ENCODE results near the gene CENPV. TPM values are rescaled to one million over a fixed set of nuclear protein-coding genes. Genes with fewer than 3 reads are reported as not detected.

The CENPV gene
- total and polyA plus RNA-seq, 2 donors (not counting 3 experiments of a cell fraction or from before 2014, with no cell fraction given), result 38.2 to 41.6 TPM

GRCh38 chr17:16314859-16315258, 38.4 kb downstream of the CENPV start:
- DNase-seq (ENCODE audit: low read depth, low spot score), result no peak
- TF ChIP-seq MYC (IDR thresholded peaks at IDR 0.05; ENCODE audit: low read depth, low read length) (no peak), POLR2AphosphoS5 (IDR thresholded peaks at IDR 0.05; ENCODE audit: insufficient read depth, low read depth, low read length) (no peak)
- TF ChIP-seq, protein P1, sequence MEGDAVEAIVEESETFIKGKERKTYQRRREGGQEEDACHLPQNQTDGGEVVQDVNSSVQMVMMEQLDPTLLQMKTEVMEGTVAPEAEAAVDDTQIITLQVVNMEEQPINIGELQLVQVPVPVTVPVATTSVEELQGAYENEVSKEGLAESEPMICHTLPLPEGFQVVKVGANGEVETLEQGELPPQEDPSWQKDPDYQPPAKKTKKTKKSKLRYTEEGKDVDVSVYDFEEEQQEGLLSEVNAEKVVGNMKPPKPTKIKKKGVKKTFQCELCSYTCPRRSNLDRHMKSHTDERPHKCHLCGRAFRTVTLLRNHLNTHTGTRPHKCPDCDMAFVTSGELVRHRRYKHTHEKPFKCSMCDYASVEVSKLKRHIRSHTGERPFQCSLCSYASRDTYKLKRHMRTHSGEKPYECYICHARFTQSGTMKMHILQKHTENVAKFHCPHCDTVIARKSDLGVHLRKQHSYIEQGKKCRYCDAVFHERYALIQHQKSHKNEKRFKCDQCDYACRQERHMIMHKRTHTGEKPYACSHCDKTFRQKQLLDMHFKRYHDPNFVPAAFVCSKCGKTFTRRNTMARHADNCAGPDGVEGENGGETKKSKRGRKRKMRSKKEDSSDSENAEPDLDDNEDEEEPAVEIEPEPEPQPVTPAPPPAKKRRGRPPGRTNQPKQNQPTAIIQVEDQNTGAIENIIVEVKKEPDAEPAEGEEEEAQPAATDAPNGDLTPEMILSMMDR (IDR thresholded peaks at IDR 0.05; ENCODE audit: extremely low read depth in 1 of 2, insufficient read depth in 1 of 2, low read depth in 1 of 2, low read length in 2 of 2), result no peak
- intact Hi-C loops (cut with micrococcal nuclease), result no loop called here
- CTCF ChIA-PET, result interaction anchor here (1.2 to 3.4 kb wide), 3 partner anchors 9 to 10 kb away, joined by 3 to 10 read pairs (median 3); no protein-coding TSS in a partner anchor
- H3K27ac ChIP-seq (ENCODE audit: insufficient read depth, low read depth, low read length), result no peak overlapping the region
- no peaks in the 10 kb centered on the region for H3K27me3 ChIP-seq (ENCODE audit: control insufficient read depth in 2 of 2, insufficient read depth in 2 of 2, low read length in 2 of 2)
- no peaks in the 10 kb centered on the region for H3K9me1 ChIP-seq (replicated peaks; ENCODE audit: control insufficient read depth, extremely low read depth, insufficient read depth, low read length)
- no peaks in the 10 kb centered on the region for H3K9me3 ChIP-seq (replicated peaks; ENCODE audit: control insufficient read depth, insufficient read depth, low read length)
- no peaks in the 10 kb centered on the region for H3K79me2 ChIP-seq (ENCODE audit: control insufficient read depth, insufficient read depth, low read length)
- dilution Hi-C loops (cut with MboI; ENCODE audit: extremely low pct_ligation_motif_present, low sequenced_read_pairs), result no loop called here
- no peak overlapping the region for H3K9ac ChIP-seq (replicated peaks; ENCODE audit: extremely low read depth, insufficient read depth, low read length)
- no peak overlapping the region for H3K4me3 ChIP-seq (replicated peaks in 1 of 3; ENCODE audit: insufficient read depth in 1 of 3, low read depth in 1 of 3, low read length in 3 of 3)
- POLR2A ChIA-PET, result no interaction called here
- FAIRE-seq, result no peak
- H2AFZ ChIP-seq (ENCODE audit: low read depth, low read length), result no peak overlapping the region
- BruUV-seq (replicated peaks), result no TSS peak
- H3K4me1 ChIP-seq (ENCODE audit: control insufficient read depth, extremely low read depth, insufficient read depth, low read length), result no peaks in the 10 kb centered on the region
- H3K36me3 ChIP-seq (ENCODE audit: control insufficient read depth in 2 of 2, extremely low read depth in 1 of 2, insufficient read depth in 2 of 2, low read length in 2 of 2), result no peaks in the 10 kb centered on the region
- no peak overlapping the region for H3K4me2 ChIP-seq (ENCODE audit: insufficient read depth, low read length)
- no peaks in the 10 kb centered on the region for H4K20me1 ChIP-seq (replicated peaks; ENCODE audit: control insufficient read depth, extremely low read depth, insufficient read depth, low read length)

GRCh38 chr17:16314189-16314588, 39.1 kb downstream of the CENPV start:
- Histone ChIP-seq H4K20me1 (replicated peaks; ENCODE audit: control insufficient read depth, extremely low read depth, insufficient read depth, low read length) (no peaks in the 10 kb centered on the region), H3K4me2 (ENCODE audit: insufficient read depth, low read length) (no peak overlapping the region), H3K4me1 (ENCODE audit: control insufficient read depth, extremely low read depth, insufficient read depth, low read length) (no peaks in the 10 kb centered on the region), H3K9ac (replicated peaks; ENCODE audit: extremely low read depth, insufficient read depth, low read length) (no peak overlapping the region), H3K9me3 (replicated peaks; ENCODE audit: control insufficient read depth, insufficient read depth, low read length) (no peaks in the 10 kb centered on the region), H3K4me3 (replicated peaks in 1 of 3; ENCODE audit: insufficient read depth in 1 of 3, low read depth in 1 of 3, low read length in 3 of 3) (no peak overlapping the region), H3K79me2 (ENCODE audit: control insufficient read depth, insufficient read depth, low read length) (no peaks in the 10 kb centered on the region), H2AFZ (ENCODE audit: low read depth, low read length) (no peak overlapping the region), H3K36me3 (ENCODE audit: control insufficient read depth in 2 of 2, extremely low read depth in 1 of 2, insufficient read depth in 2 of 2, low read length in 2 of 2) (no peaks in the 10 kb centered on the region), H3K27me3 (ENCODE audit: control insufficient read depth in 2 of 2, insufficient read depth in 2 of 2, low read length in 2 of 2) (no peaks in the 10 kb centered on the region), H3K9me1 (replicated peaks; ENCODE audit: control insufficient read depth, extremely low read depth, insufficient read depth, low read length) (no peaks in the 10 kb centered on the region), H3K27ac (ENCODE audit: insufficient read depth, low read depth, low read length) (no peak overlapping the region)
- no TSS peak for BruUV-seq (replicated peaks)
- TF ChIP-seq, protein P2, sequence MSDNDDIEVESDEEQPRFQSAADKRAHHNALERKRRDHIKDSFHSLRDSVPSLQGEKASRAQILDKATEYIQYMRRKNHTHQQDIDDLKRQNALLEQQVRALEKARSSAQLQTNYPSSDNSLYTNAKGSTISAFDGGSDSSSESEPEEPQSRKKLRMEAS (IDR thresholded peaks at IDR 0.05; ENCODE audit: insufficient read depth, insufficient read length), result no peak
- TF ChIP-seq, protein P1 (IDR thresholded peaks at IDR 0.05; ENCODE audit: extremely low read depth in 1 of 2, insufficient read depth in 1 of 2, low read depth in 1 of 2, low read length in 2 of 2), result no peak
- POLR2A ChIA-PET, result no interaction called here
- DNase-seq (ENCODE audit: low read depth, low spot score), result no peak
- dilution Hi-C loops (cut with MboI; ENCODE audit: extremely low pct_ligation_motif_present, low sequenced_read_pairs), result no loop called here
- FAIRE-seq, result no peak
- CTCF ChIA-PET, result interaction anchor here (1.7 to 3.4 kb wide), 2 partner anchors 9 to 39 kb away, joined by 6 to 10 read pairs; partner anchors contain the start of gene CENPV
- intact Hi-C loops (cut with micrococcal nuclease), result no loop called here
